ENCODE measurements around the gene PLPP7.
"Not testable (repeated sequence)": the region's sequence is repeated elsewhere in the genome, so short reads cannot be mapped to it uniquely, and the experiment has no call there.

PLPP7 gene

GRCh38 chr9:131289301-131290035 is at the start of gene PLPP7:
TSS of gene PLPP7 (plus strand) at chr9:131289723. CDS start at chr9:131289998, 275 bp downstream.
- DNase-seq, result peak; percentile 42

GRCh38 chr9:131240047-131240921 is 49.2 kb upstream of the PLPP7 start:
- no peak for DNase-seq

GRCh38 chr9:131244331-131244730 is 45.2 kb upstream of the PLPP7 start:
- DNase-seq, result not testable (repeated sequence)

GRCh38 chr9:131246618-131247017 is 42.9 kb upstream of the PLPP7 start:
- no peak for DNase-seq

GRCh38 chr9:131252120-131252519 is 37.4 kb upstream of the PLPP7 start:
- no peak for DNase-seq

- peak; percentile 95 for DNase-seq
Measured at GRCh38 chr9:131253891-131254491, 35.5 kb upstream of the PLPP7 start.

- DNase-seq, result no peak
Measured at GRCh38 chr9:131254626-131255025, 34.9 kb upstream of the PLPP7 start.

- DNase-seq, result no peak
Measured at GRCh38 chr9:131255676-131256197, 33.8 kb upstream of the PLPP7 start.

GRCh38 chr9:131257266-131258025 is 32.1 kb upstream of the PLPP7 start:
- no peak for DNase-seq

GRCh38 chr9:131258186-131258585 is 31.3 kb upstream of the PLPP7 start:
- no peak for DNase-seq

- DNase-seq, result no peak
Measured at GRCh38 chr9:131258698-131259431, 30.7 kb upstream of the PLPP7 start.

- DNase-seq, result no peak
Measured at GRCh38 chr9:131259432-131259898, 30.1 kb upstream of the PLPP7 start.

GRCh38 chr9:131259916-131260597 is 29.5 kb upstream of the PLPP7 start:
- DNase-seq, result no peak

- DNase-seq, result no peak
Measured at GRCh38 chr9:131260751-131261452, 28.6 kb upstream of the PLPP7 start.

GRCh38 chr9:131262327-131263032 is 27.0 kb upstream of the PLPP7 start:
- DNase-seq, result peak; percentile 80

- DNase-seq, result not testable (repeated sequence)
Measured at GRCh38 chr9:131263033-131263343, 26.5 kb upstream of the PLPP7 start.

GRCh38 chr9:131263701-131264100 is 25.8 kb upstream of the PLPP7 start:
- DNase-seq, result no peak

GRCh38 chr9:131264231-131264630 is 25.3 kb upstream of the PLPP7 start:
- no peak for DNase-seq

- no peak for DNase-seq
Measured at GRCh38 chr9:131266266-131267229, 23.0 kb upstream of the PLPP7 start.

Data from MV-4-11 (cell line).